B cell (primary cell): ENCODE measurements around the gene PLPP7. TPM values are rescaled to one million over a fixed set of nuclear protein-coding genes. Genes with fewer than 3 reads are reported as not detected.
A peak's percentile ranks its signal among the peaks of the same experiment; 100 is the strongest.

Experiments
- ATAC-seq: fragments of 200-7000 bp; cut with Tn5 transposase; one replicate; pipeline ENCODE4 v1.10.0; 2021; ENCODE audit warnings: low read depth, mild to moderate bottlenecking, moderate number of reproducible peaks, moderate library complexity
- CTCF ChIA-PET: fragments of 350-600 bp; sonication (Branson Sonifier 250); formaldehyde crosslinking; loops from one replicate; lab custom pipeline; 2021; ENCODE audit warnings: antibody characterized with exemption, inconsistent platforms; lab: Charles Lee
- POLR2A ChIA-PET: fragments of 350-600 bp; sonication (Branson Sonifier 250); formaldehyde crosslinking; loops from one replicate; lab custom pipeline; 2021; ENCODE audit warnings: antibody characterized with exemption; lab: Charles Lee
- DNase-seq: peaks from one replicate; pipeline ENCODE4 v3.0.0; 2013
- H2AFZ ChIP-seq: 2 replicates; pipeline ENCODE4 v1.6.1; 2012; ENCODE audit warnings: mild to moderate bottlenecking, low read depth, low read length; ENCODE audit not compliant: insufficient read depth, poor library complexity, severe bottlenecking
- H3K27ac ChIP-seq, 2 donors: 1 replicate in 1 of 2; 2 replicates in 1 of 2; pipeline ENCODE4 v1.5.1; 2012 to 2013; ENCODE audit warnings: low read length in 2 of 2, mild to moderate bottlenecking in 2 of 2, moderate library complexity in 1 of 2
- H3K27me3 ChIP-seq, 4 experiments: fragments of 200-600 bp in 1 of 4; sonication (generic) in 1 of 4; replicated peaks in 1 of 4; 1 replicate in 2 of 4; 2 replicates in 2 of 4; pipeline versions ENCODE4 v1.6.1 to v1.7.0; 2013 to 2016; ENCODE audit warnings: low read length in 3 of 4, mild to moderate bottlenecking in 2 of 4, mixed read lengths in 1 of 4, moderate library complexity in 1 of 4; ENCODE audit not compliant: insufficient read depth in 4 of 4, control insufficient read depth in 3 of 4; ENCODE audit errors: control extremely low read depth in 1 of 4
- H3K36me3 ChIP-seq, 2 experiments: replicated peaks in 1 of 2; 1 replicate in 1 of 2; 2 replicates in 1 of 2; pipeline versions ENCODE4 v1.6.1 to v1.7.1; 2013; ENCODE audit warnings: low read length in 1 of 2; ENCODE audit not compliant: insufficient read depth in 2 of 2, control insufficient read depth in 1 of 2; ENCODE audit errors: control extremely low read depth in 1 of 2, extremely low read depth in 1 of 2
- H3K4me1 ChIP-seq, 2 donors: fragments of 200-600 bp in 1 of 2; sonication (generic) in 1 of 2; 1 replicate in 1 of 2; 2 replicates in 1 of 2; pipeline versions ENCODE4 v1.5.1 to v1.6.1; 2013 to 2017; ENCODE audit warnings: low read length in 2 of 2; ENCODE audit not compliant: control insufficient read depth in 2 of 2, insufficient read depth in 2 of 2
- H3K4me2 ChIP-seq: replicated peaks from 2 replicates; pipeline ENCODE3; 2012; ENCODE audit warnings: mild to moderate bottlenecking, low read depth, low read length; ENCODE audit not compliant: poor library complexity, severe bottlenecking
- H3K4me3 ChIP-seq, 5 experiments: fragments of 200-600 bp in 1 of 5; sonication (generic) in 1 of 5; 1 replicate in 3 of 5; 2 replicates in 2 of 5; pipeline versions ENCODE4 v1.5.1 to v1.7.0; 2011 to 2016; ENCODE audit warnings: low read length in 4 of 5, mild to moderate bottlenecking in 4 of 5, low read depth in 2 of 5, control low read depth in 1 of 5, moderate library complexity in 1 of 5; ENCODE audit not compliant: insufficient read depth in 1 of 5; ENCODE audit errors: control extremely low read depth in 1 of 5, extremely low read depth in 1 of 5
- H3K79me2 ChIP-seq: fragments of 200-600 bp; sonication (generic); one replicate; pipeline ENCODE4 v1.6.0; 2016; ENCODE audit warnings: low read length; ENCODE audit not compliant: control insufficient read depth, insufficient read depth
- H3K9ac ChIP-seq: fragments of 200-600 bp; sonication (generic); 2 replicates; pipeline ENCODE4 v1.6.1; 2017; ENCODE audit warnings: mild to moderate bottlenecking, low read length, moderate library complexity
- H3K9me3 ChIP-seq, 3 donors: one replicate each; pipeline versions ENCODE4 v1.6.1 to v1.7.1; 2013; ENCODE audit warnings: low read length in 2 of 3; ENCODE audit not compliant: control insufficient read depth in 2 of 3, insufficient read depth in 1 of 3; ENCODE audit errors: control extremely low read depth in 1 of 3
- H4K20me1 ChIP-seq: 2 replicates; pipeline ENCODE4 v1.6.0; 2012; ENCODE audit warnings: mild to moderate bottlenecking, low read length; ENCODE audit not compliant: insufficient read depth, control insufficient read depth, poor library complexity, severe bottlenecking
- H3K27ac Mint-ChIP-seq: one replicate; pipeline ENCODE4 v1.8.0; 2021; ENCODE audit warnings: mixed read lengths
- H3K27me3 Mint-ChIP-seq: one replicate; pipeline ENCODE4 v1.8.0; 2021; ENCODE audit warnings: mixed read lengths
- H3K4me1 Mint-ChIP-seq: one replicate; pipeline ENCODE4 v1.8.0; 2021; ENCODE audit warnings: mixed read lengths
- H3K4me3 Mint-ChIP-seq: one replicate; pipeline ENCODE4 v1.8.0; 2021; ENCODE audit warnings: mixed read lengths
- H3K9me3 Mint-ChIP-seq: one replicate; pipeline ENCODE4 v1.8.0; 2022; ENCODE audit warnings: mixed read lengths; ENCODE audit not compliant: insufficient read depth
- EZH2 ChIP-seq: IDR thresholded peaks from 2 replicates; pipeline ENCODE4 v1.6.1; 2012; ENCODE audit warnings: borderline replicate concordance, low read depth, mild to moderate bottlenecking, moderate library complexity, low read length; ENCODE audit not compliant: insufficient read depth, poor library complexity, severe bottlenecking
- WGBS: methylation state at CpG from one replicate; pipeline ENCODE4 v1.1.5; 2013; ENCODE audit warnings: missing lambda C conversion rate; ENCODE audit not compliant: insufficient coverage; 5-methylcytosine and 5-hydroxymethylcytosine counted together
- intact Hi-C: fragments of 100-400 bp; cut with micrococcal nuclease; formaldehyde crosslinking; loops from one replicate; pipeline ENCODE4 v1.10.0; 2022
- polyA plus RNA-seq: library from polyadenylated mRNA; depleted of rRNA; stranded (reverse); fragments of >200 nt; gene quantifications from 2 replicates; pipeline ENCODE4 v1.2.3, GENCODE V29; 2012
- total RNA-seq, 2 donors: library from RNA; stranded (reverse); fragments of 120-200 nt in 1 of 2; gene quantifications; 1 replicate in 1 of 2; 2 replicates in 1 of 2; pipeline versions ENCODE4 v1.2.3 to v1.2.4, GENCODE V29; 2013 to 2022
- TF ChIP-seq, protein P1 (sequence below): fragments of 200-600 bp; IDR thresholded peaks from one replicate; pipeline ENCODE4 v1.8.0; 2022; ENCODE audit warnings: antibody characterized with exemption, mild to moderate bottlenecking

PLPP7 gene
- total and polyA plus RNA-seq, 2 donors (not counting 1 experiment from before 2014, with no cell fraction given) = 0.57 to 2.0 TPM

DNA sequence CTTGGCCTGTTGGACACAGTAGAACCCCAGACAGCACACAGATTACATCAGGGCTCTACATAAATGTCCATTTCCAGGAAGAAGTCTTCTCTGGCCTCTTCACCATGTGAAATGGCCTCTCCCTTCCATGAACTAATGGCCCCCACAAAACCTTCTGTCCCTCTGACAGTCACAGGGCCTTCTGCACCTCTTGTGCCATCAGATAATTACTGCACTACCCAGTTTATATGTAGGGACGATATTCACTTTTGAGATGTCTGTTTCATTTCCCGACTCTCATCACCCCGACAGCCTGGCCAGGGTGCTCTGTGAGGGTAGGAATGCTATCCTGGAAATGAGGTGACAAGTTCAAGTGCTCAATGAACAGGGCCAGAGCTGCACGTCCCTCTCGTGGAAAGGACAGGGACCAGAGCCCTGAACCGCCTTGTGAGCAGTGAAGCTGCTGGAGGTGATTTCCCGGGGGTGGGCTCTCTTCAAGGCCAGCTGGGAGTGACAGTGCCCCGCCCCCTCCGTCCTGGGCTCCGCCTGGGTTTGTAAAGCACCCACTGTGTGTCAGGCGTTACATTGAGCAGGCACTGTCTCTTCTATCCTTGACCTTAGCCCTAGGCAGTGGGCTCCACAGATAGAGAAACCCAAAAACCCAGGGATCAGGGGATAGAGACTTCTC, 10.2 kb upstream of the PLPP7 start:
- H3K27me3 Mint-ChIP-seq = peaks cover 10% of the 10 kb centered on the region
- ChIA-PET CTCF (interaction anchor here (0.7 to 3.0 kb wide), 5 partner anchors 23 to 101 kb away, joined by 3 to 15 read pairs (median 3); no protein-coding TSS in a partner anchor), POLR2A (no interaction called here)
- Histone ChIP-seq H3K27me3 (peaks cover 0 to 17% (median 5%) of the 10 kb centered on the region in 4 experiments), H2AFZ (peak overlapping the region; percentile 71), H3K27ac (peak overlapping the region in 1 of 2 donors; percentile 71), H3K36me3 (no peaks in the 10 kb centered on the region), H3K4me1 (peaks cover 21 to 25% of the 10 kb centered on the region in 2 donors), H3K4me2 (no peak overlapping the region), H3K79me2 (peaks cover 21% of the 10 kb centered on the region), H4K20me1 (peaks cover 8% of the 10 kb centered on the region), H3K9me3 (no peaks in the 10 kb centered on the region), H3K4me3 (no peak overlapping the region), H3K9ac (no peak overlapping the region)
- no peak for DNase-seq
- intact Hi-C loops = loop anchor here (5.0 to 10.0 kb wide), 2 partner anchors 55 to 963 kb away; no protein-coding TSS in a partner anchor
- H3K27ac Mint-ChIP-seq = peak overlapping the region; percentile 87
- no peak for ATAC-seq
- H3K9me3 Mint-ChIP-seq = no peaks in the 10 kb centered on the region
- 91% methylated on average over 10 of the region's 11 CpGs for WGBS
- no peak for TF ChIP-seq EZH2
- TF ChIP-seq, protein P1, sequence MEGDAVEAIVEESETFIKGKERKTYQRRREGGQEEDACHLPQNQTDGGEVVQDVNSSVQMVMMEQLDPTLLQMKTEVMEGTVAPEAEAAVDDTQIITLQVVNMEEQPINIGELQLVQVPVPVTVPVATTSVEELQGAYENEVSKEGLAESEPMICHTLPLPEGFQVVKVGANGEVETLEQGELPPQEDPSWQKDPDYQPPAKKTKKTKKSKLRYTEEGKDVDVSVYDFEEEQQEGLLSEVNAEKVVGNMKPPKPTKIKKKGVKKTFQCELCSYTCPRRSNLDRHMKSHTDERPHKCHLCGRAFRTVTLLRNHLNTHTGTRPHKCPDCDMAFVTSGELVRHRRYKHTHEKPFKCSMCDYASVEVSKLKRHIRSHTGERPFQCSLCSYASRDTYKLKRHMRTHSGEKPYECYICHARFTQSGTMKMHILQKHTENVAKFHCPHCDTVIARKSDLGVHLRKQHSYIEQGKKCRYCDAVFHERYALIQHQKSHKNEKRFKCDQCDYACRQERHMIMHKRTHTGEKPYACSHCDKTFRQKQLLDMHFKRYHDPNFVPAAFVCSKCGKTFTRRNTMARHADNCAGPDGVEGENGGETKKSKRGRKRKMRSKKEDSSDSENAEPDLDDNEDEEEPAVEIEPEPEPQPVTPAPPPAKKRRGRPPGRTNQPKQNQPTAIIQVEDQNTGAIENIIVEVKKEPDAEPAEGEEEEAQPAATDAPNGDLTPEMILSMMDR = no peak
- peaks cover 30% of the 10 kb centered on the region for H3K4me1 Mint-ChIP-seq
- H3K4me3 Mint-ChIP-seq = peak overlapping the region; percentile 85

GRCh38 chr9:131279863-131280570, 9.5 kb upstream of the PLPP7 start:
- ATAC-seq (no peak), DNase-seq (no peak)
- ChIA-PET POLR2A (no interaction called here), CTCF (interaction anchor here (1.4 to 3.0 kb wide), 2 partner anchors 56 to 100 kb away, joined by 3 to 15 read pairs; no protein-coding TSS in a partner anchor)
- Histone ChIP-seq H2AFZ (no peak overlapping the region), H3K4me3 (no peak overlapping the region), H4K20me1 (peaks cover 8% of the 10 kb centered on the region), H3K36me3 (no peaks in the 10 kb centered on the region), H3K4me2 (no peak overlapping the region), H3K27ac (no peak overlapping the region), H3K9ac (no peak overlapping the region), H3K9me3 (no peaks in the 10 kb centered on the region), H3K4me1 (peaks cover 18 to 25% of the 10 kb centered on the region in 2 donors), H3K27me3 (peaks cover 0 to 17% (median 5%) of the 10 kb centered on the region in 4 experiments), H3K79me2 (peaks cover 14% of the 10 kb centered on the region)
- intact Hi-C loops = loop anchor here (5.0 to 10.0 kb wide), 2 partner anchors 55 to 962 kb away; no protein-coding TSS in a partner anchor
- no peaks in the 10 kb centered on the region for H3K9me3 Mint-ChIP-seq
- peaks cover 27% of the 10 kb centered on the region for H3K4me1 Mint-ChIP-seq
- H3K4me3 Mint-ChIP-seq = peak overlapping the region; percentile 29
- TF ChIP-seq EZH2 = no peak
- TF ChIP-seq, protein P1 = no peak
- H3K27ac Mint-ChIP-seq = no peak overlapping the region
- H3K27me3 Mint-ChIP-seq = peaks cover 10% of the 10 kb centered on the region
- 78% methylated on average over 11 of the region's 19 CpGs for WGBS
